GM12878 (cell line): Measurements from ENCODE around the gene OR1S2. TPM values are rescaled to one million over a fixed set of nuclear protein-coding genes. Genes with fewer than 3 reads are reported as not detected.
"Not testable (repeated sequence)": the region's sequence is repeated elsewhere in the genome, so short reads cannot be mapped to it uniquely, and the experiment has no call there.

Experiments used
- ATAC-seq: fragments of 200-7000 bp; cut with Tn5 transposase; 3 replicates; pipeline ENCODE4 v1.9.1; 2020; ENCODE audit warnings: mild to moderate bottlenecking, moderate library complexity
- BruUV-seq: library from RNA; stranded (reverse); fragments of 400-500 nt; replicated peaks from 2 replicates; lab custom pipeline; 2021; lab: Mats Ljungman, UMichigan
- CTCF ChIA-PET: fragments of 300-600 bp; sonication (Branson Sonifier 250); formaldehyde crosslinking; extraction: SDS; loops from one replicate; lab custom pipeline; 2021; ENCODE audit warnings: inconsistent platforms; lab: Yijun Ruan, JAX
- POLR2A ChIA-PET: fragments of 350-600 bp; formaldehyde crosslinking; extraction: SDS; loops from one replicate; lab custom pipeline; 2021; ENCODE audit warnings: inconsistent platforms; lab: Charles Lee
- RAD21 ChIA-PET: fragments of 300-600 bp; sonication (Branson Sonifier 250); formaldehyde crosslinking; loops from one replicate; lab custom pipeline; 2023; ENCODE audit warnings: antibody characterized with exemption; ENCODE audit not compliant: unreplicated experiment; lab: Charles Lee
- SMC1A ChIA-PET: fragments of 300-600 bp; sonication (Branson Sonifier 250); formaldehyde crosslinking; loops from one replicate; lab custom pipeline; 2023; ENCODE audit not compliant: unreplicated experiment, uncharacterized antibody; lab: Charles Lee
- DNase-seq: peaks from one replicate; pipeline ENCODE4 v3.0.0-alpha.2; 2011; ENCODE audit warnings: low read depth, low spot score
- FAIRE-seq: peaks from 3 replicates; lab custom pipeline; 2011; peaks lifted over from hg19 to GRCh38; lab: Jason Lieb, UNC
- H2AFZ ChIP-seq: 2 replicates; pipeline ENCODE4 v1.6.0; 2011; ENCODE audit warnings: low read depth, low read length, control low read depth; ENCODE audit not compliant: control insufficient read depth
- H3K27ac ChIP-seq: 2 replicates; pipeline ENCODE4 v1.5.1; 2011; ENCODE audit warnings: control low read depth; ENCODE audit not compliant: control insufficient read depth, insufficient read depth
- H3K27me3 ChIP-seq, 2 experiments: replicated peaks in 1 of 2; 2 replicates each; pipeline versions ENCODE4 v1.6.0 to v1.6.1; 2011; ENCODE audit warnings: low read length in 1 of 2; ENCODE audit not compliant: control insufficient read depth in 2 of 2, insufficient read depth in 2 of 2
- H3K36me3 ChIP-seq, 2 experiments: 2 replicates each; pipeline ENCODE4 v1.5.1; 2011; ENCODE audit warnings: low read length in 1 of 2; ENCODE audit not compliant: control insufficient read depth in 2 of 2, insufficient read depth in 2 of 2
- H3K4me1 ChIP-seq: 2 replicates; pipeline ENCODE4 v1.6.1; 2011; ENCODE audit warnings: mild to moderate bottlenecking, low read length, moderate library complexity, mixed read lengths; ENCODE audit not compliant: control insufficient read depth, insufficient read depth
- H3K4me2 ChIP-seq: 2 replicates; pipeline ENCODE4 v1.6.0; 2011; ENCODE audit warnings: control low read depth; ENCODE audit not compliant: control insufficient read depth, insufficient read depth
- H3K4me3 ChIP-seq: fragments of 200-600 bp; sonication (generic); 2 replicates; pipeline ENCODE4 v1.5.1; 2016
- H3K79me2 ChIP-seq: 2 replicates; pipeline ENCODE4 v1.6.0; 2011; ENCODE audit warnings: low read length; ENCODE audit not compliant: control insufficient read depth, insufficient read depth
- H3K9ac ChIP-seq: 2 replicates; pipeline ENCODE4 v1.8.0; 2011; ENCODE audit warnings: low read length, control low read depth, mixed read lengths; ENCODE audit not compliant: control insufficient read depth, insufficient read depth
- H3K9me3 ChIP-seq: replicated peaks from 3 replicates; pipeline ENCODE4 v1.5.1; 2011; ENCODE audit warnings: mild to moderate bottlenecking, low read length; ENCODE audit not compliant: control insufficient read depth, insufficient read depth
- H4K20me1 ChIP-seq: 2 replicates; pipeline ENCODE4 v1.6.0; 2011; ENCODE audit not compliant: control insufficient read depth, insufficient read depth
- ASH2L ChIP-seq: fragments of 300-600, 200-600 bp; sonication (generic); IDR thresholded peaks from 2 replicates; pipeline ENCODE4 v1.6.1; 2017; ENCODE audit warnings: low read depth, mild to moderate bottlenecking, borderline replicate concordance
- CREB1 ChIP-seq: IDR thresholded peaks from 2 replicates; pipeline ENCODE4 v1.6.1; 2012; ENCODE audit warnings: low read depth, mild to moderate bottlenecking, inconsistent platforms
- ETV6 ChIP-seq, 2 experiments: fragments of 450-650 bp in 1 of 2; IDR thresholded peaks in 1 of 2; conservative IDR thresholded peaks in 1 of 2; 2 replicates each; pipeline ENCODE4 v1.6.1; 2014; ENCODE audit warnings: antibody characterized with exemption in 1 of 2, borderline replicate concordance in 1 of 2, low read depth in 1 of 2, mild to moderate bottlenecking in 1 of 2, moderate library complexity in 1 of 2
- KLF5 ChIP-seq: fragments of 450-650 bp; IDR thresholded peaks from 2 replicates; pipeline ENCODE4 v1.6.1; 2014; ENCODE audit warnings: mild to moderate bottlenecking; ENCODE audit not compliant: partially characterized antibody
- NR2C1 ChIP-seq: fragments of 450-650 bp; IDR thresholded peaks from 2 replicates; pipeline ENCODE4 v1.6.1; 2017; ENCODE audit warnings: antibody characterized with exemption, mild to moderate bottlenecking, moderate library complexity
- RAD51 ChIP-seq: fragments of 450-650 bp; IDR thresholded peaks from 2 replicates; pipeline ENCODE4 v1.6.1; 2016; ENCODE audit warnings: moderate library complexity, mild to moderate bottlenecking, inconsistent platforms
- RFX5 ChIP-seq: IDR thresholded peaks from 2 replicates; pipeline ENCODE4 v1.6.1; 2011; ENCODE audit warnings: low read depth, low read length, improper control_type of control experiment
- SUPT20H ChIP-seq: IDR thresholded peaks from 2 replicates; pipeline ENCODE4 v1.6.1; 2011; ENCODE audit warnings: low read depth, mild to moderate bottlenecking, low read length, moderate library complexity, borderline replicate concordance; ENCODE audit not compliant: control insufficient read depth
- WGBS: methylation state at CpG from one replicate; pipeline ENCODE4 v1.1.6; 2016; ENCODE audit warnings: low lambda C conversion rate; ENCODE audit not compliant: insufficient replicate concordance, insufficient coverage; ENCODE audit errors: missing lambda C conversion rate; 5-methylcytosine and 5-hydroxymethylcytosine counted together
- in situ Hi-C: fragments of 300-500 bp; cut with MboI; formaldehyde crosslinking; loops from 9 replicates; pipeline ENCODE4 v1.14.3; 2018; ENCODE audit warnings: mixed read lengths
- intact Hi-C: fragments of 100-400 bp; cut with micrococcal nuclease; formaldehyde crosslinking; loops from one replicate; pipeline ENCODE4 v1.14.2; 2022; ENCODE audit not compliant: unreplicated experiment
- polyA plus RNA-seq, 11 experiments: library from polyadenylated mRNA; depleted of rRNA in 4 of 11; unstranded in 6 of 11; stranded (reverse) in 5 of 11; fragments of >200 nt; fragmentation: Nextera tagmentation in 4 of 11; fragmentation: Illumina TruSeq in 1 of 11; extraction: Ambion mirVana in 4 of 11; extraction: Trizol in 1 of 11; gene quantifications; 1 replicate in 1 of 11; 2 replicates in 10 of 11; pipeline versions ENCODE4 v1.2.1 to v1.2.3, GENCODE V29; 2011 to 2016; ENCODE audit warnings: inconsistent platforms in 2 of 11, missing spikeins in 2 of 11, low read depth in 1 of 11
- total RNA-seq, 4 experiments: library from RNA; depleted of rRNA in 3 of 4; stranded (reverse); fragments of >200 nt in 3 of 4; fragmentation: Illumina TruSeq in 1 of 4; extraction: Trizol in 1 of 4; gene quantifications; 2 replicates each; pipeline versions ENCODE4 v1.2.1 to v1.2.3, GENCODE V29; 2013 to 2021

OR1S2 gene
- total and polyA plus RNA-seq, 10 of the 15 experiments (the other 5 are each of a cell fraction or from before 2014, with no cell fraction given), result not detected

- WGBS, result 40% methylated on average over 2 of the region's 2 CpGs
- POLR2A ChIA-PET, result interaction anchor here (0.7 kb wide), 1 partner anchor 963 kb away, joined by 3 read pairs; no protein-coding TSS in a partner anchor
- H4K20me1 ChIP-seq, SMC1A ChIA-PET, H3K4me2 ChIP-seq, intact Hi-C loops, H3K27me3 ChIP-seq, H3K4me1 ChIP-seq, DNase-seq, BruUV-seq, H3K27ac ChIP-seq, CTCF ChIA-PET, RAD21 ChIA-PET, H3K9me3 ChIP-seq, ATAC-seq, H2AFZ ChIP-seq, H3K9ac ChIP-seq, H3K36me3 ChIP-seq, in situ Hi-C loops, H3K79me2 ChIP-seq, H3K4me3 ChIP-seq, FAIRE-seq: not testable (repeated sequence)
Measured at GRCh38 chr11:58212420-58212819, 8.5 kb upstream of the OR1S2 start, which contains the start of gene OR1S1. Gene OR1S1, plus strand, starts transcription at chr11:58212720.

- ATAC-seq, result no peak
- TF ChIP-seq RFX5 (no peak), CREB1 (no peak), SUPT20H (no peak), RAD51 (no peak), ETV6 (conservative IDR thresholded peaks at IDR 0.05 in 1 of 2, IDR thresholded peaks at IDR 0.05 in 1 of 2; ENCODE audit: borderline replicate concordance in 1 of 2, low read depth in 1 of 2) (no peak), ASH2L (no peak), KLF5 (no peak), NR2C1 (no peak)
- TF ChIP-seq, all 136 proteins: peak for 0
- Histone ChIP-seq H3K79me2 (no peaks in the 10 kb centered on the region), H3K36me3 (no peaks in the 10 kb centered on the region), H3K9ac (no peak overlapping the region), H2AFZ (no peak overlapping the region), H3K9me3 (no peaks in the 10 kb centered on the region), H3K27ac (no peak overlapping the region), H3K27me3 (no peaks in the 10 kb centered on the region), H3K4me2 (no peak overlapping the region), H3K4me1 (no peaks in the 10 kb centered on the region), H3K4me3 (no peak overlapping the region), H4K20me1 (no peaks in the 10 kb centered on the region)
- in situ Hi-C loops, result no loop called here
- BruUV-seq, result no TSS peak
- ChIA-PET CTCF (no interaction called here), POLR2A (no interaction called here), SMC1A (no interaction called here), RAD21 (no interaction called here)
- no peak for DNase-seq
- intact Hi-C loops, result no loop called here
- no peak for FAIRE-seq
- WGBS, result 0% methylated on average over 1 of the region's 1 CpG
Measured at GRCh38 chr11:58199271-58199670, 4.7 kb downstream of the OR1S2 start.
